NOMO-1 (cell line): ENCODE results near the gene TRMT61B.

Experiments
- DNase-seq, 2 experiments: peaks; one replicate each; lab custom pipeline; 2025; ENCODE audit not compliant: unreplicated experiment in 2 of 2; lab: John Stamatoyannopoulos, UW

Gene TRMT61B

GRCh38 chr2:28868611-28869010 lies 1.5 kb downstream of the TRMT61B start:
- no peak for DNase-seq

DNA sequence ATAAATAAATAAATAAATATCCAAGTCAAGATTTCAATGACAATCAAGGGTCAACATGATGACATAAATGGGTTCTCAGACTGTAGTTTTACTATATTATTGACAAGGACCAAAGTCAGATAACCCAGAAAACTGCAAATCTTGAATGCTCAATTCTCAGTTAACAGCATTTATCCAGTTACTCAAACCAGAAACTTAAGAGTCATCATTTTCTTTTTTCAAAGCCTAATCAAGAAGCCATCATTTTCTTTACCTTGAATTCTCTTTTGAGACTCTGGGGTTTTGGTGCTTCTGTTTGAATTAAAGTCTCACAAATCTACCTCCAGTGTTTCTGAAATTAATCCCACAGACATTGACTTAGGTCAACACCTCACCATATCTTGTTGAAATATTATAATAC lies 14.1 kb downstream of the TRMT61B start:
- DNase-seq: no peak

GRCh38 chr2:28855193-28855592 lies 14.9 kb downstream of the TRMT61B start:
- DNase-seq: no peak

- DNase-seq: no peak
Observed at GRCh38 chr2:28842042-28842441, 28.1 kb downstream of the TRMT61B start.

DNA sequence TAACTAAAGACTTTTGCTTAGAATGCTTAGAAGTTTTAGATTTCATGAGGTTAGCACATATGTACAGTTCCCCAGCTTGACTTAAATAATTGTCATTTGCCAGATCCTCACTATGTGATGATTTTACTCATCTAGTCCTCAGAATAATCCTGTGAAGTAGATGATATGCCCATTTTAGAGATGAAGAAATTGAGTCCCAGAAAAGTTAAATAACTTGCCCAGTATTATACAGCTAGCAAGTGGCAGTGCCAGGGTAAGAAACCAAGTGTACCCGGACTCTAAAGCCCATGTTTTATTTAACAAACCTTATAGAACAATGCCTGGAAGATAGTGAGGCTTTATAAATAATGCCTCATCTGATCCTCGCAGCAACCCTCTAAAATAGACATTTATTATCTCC lies 31.1 kb downstream of the TRMT61B start:
- no peak for DNase-seq

DNA sequence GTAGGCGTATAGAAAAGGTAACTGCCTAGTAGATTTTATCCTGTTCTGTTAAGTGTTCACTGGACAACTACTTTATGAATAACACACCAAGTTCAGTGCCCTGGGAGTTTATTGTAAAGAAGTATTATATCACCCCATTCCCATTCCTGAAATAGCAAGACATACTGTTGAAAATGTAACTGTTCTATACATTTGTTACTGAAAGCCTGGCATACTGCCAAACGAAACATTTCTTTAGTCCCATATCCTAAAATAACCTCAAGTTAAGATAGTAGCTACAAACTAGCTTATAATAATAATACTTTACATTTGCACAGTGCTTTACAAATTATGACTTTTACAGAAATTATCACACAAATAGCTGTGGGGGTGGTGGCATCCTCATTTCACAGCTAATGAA lies 34.3 kb downstream of the TRMT61B start:
- no peak for DNase-seq

- peak in 1 of 2 experiments; percentile 8 for DNase-seq
Observed at GRCh38 chr2:28833740-28834470, 36.2 kb downstream of the TRMT61B start.

DNA sequence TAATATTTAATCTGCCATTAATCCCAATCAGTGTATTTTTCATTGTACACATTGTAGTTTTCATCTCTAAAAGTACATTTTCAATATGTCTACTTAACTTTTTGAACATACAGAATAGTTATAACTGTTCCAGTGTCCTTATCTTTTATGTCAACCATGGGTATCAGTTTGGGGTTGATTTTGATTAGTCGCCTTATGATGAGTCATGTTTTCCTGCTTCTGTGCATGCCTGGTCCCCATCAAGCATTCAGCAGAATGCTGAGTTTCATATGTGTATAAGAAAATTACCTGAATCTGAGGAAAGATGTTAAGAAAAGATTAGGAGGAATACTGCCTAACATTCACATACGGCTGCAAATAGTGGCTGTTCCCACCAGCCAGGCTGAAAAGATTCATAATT lies 41.7 kb downstream of the TRMT61B start:
- no peak for DNase-seq

DNA sequence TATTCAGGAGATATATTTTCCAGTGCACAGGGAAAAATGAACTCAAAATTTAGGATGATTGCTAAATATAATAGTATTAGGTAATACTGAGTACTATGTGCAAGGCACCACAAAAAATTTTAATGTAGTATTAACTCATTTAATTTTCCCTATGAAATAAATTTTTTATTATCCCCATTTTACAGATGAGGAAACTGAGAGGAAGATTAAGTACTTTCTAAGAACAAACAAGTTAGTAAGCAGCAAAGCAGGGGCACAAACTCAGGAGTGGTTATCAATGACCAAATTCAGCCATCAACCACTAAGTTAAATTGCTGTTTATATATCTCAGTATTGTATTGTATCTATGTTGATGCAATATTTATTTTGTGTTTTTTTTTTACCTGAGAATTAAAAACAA lies 45.2 kb downstream of the TRMT61B start:
- no peak for DNase-seq

- no peak for DNase-seq
Observed at GRCh38 chr2:28824207-28824606, 45.9 kb downstream of the TRMT61B start.

- no peak for DNase-seq
Observed at GRCh38 chr2:28822036-28822435, 48.1 kb downstream of the TRMT61B start.

- peak in 1 of 2 experiments; percentile 34 for DNase-seq
Observed at GRCh38 chr2:28821295-28821958, 48.7 kb downstream of the TRMT61B start.

DNA sequence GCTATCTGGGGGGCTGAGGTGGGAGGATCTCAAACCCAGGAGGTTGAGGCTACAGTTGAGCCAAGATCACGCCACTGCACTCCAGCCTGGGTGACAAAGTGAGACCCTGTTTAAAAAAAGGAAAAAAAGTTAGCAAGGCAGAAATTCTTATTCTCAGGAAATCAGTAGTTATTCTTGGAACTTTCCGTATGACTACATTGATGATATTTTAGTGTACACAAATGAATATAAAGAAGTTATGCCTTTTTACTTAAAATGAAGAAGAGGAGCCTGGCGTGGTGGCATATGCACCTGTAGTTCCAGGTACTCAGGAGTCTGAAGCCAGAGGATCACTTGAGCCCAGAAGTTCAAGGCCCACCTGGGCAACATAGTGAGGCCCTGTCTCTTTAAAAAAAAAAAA lies 52.1 kb downstream of the TRMT61B start:
- DNase-seq: no peak

DNA sequence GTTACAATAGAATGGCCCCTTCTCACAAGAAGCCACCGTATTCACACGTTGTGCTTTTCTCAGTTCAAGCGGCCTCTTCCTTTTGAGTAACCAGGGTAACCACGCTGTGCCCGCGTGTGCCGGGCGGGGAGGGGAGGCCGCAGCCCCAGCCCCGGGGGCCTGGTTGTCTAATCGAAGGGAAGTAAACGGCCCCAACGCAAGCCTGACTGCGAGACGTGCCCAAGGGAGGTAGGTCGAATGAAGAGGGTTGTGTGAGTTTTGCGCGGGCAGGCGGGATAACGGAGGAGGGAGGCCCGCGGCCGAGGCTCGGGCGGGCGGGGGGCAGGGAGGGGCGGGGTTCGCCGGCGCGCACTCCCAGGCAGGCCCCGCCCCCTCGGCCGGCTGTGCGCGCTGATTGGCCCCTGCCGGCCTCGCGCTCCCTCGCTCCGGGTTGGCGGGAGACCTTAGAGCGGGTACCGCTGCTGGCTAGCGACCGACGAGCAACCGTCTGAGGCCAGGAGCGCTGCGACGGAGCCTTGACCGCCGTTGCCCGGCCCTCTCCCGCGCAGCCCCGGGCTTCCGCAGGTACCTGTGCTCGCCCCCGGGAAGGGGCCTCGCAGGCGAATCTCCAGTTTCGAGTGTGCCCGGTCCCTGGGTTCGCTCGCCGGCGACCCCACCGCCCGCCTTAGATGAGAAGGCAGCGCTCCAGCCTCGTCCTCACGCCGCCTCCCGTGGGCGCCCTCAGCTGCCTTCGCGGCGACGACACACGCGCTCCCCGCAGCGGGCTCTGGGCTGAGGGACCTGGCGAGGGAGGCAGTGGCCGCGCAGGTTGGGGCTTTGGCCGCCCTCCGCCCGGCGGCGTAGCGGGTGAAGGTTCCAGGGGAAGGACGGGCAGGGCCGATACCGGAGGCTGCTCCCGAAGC lies 59.5 kb downstream of the TRMT61B start, which contains the start of gene SPDYA:
SPDYA (plus strand) TSS at position 451 of the 902 bp plus-strand sequence. CDS start 5,181 bp downstream, outside the sequence.
- DNase-seq: peak; percentile 67 to 81

DNA sequence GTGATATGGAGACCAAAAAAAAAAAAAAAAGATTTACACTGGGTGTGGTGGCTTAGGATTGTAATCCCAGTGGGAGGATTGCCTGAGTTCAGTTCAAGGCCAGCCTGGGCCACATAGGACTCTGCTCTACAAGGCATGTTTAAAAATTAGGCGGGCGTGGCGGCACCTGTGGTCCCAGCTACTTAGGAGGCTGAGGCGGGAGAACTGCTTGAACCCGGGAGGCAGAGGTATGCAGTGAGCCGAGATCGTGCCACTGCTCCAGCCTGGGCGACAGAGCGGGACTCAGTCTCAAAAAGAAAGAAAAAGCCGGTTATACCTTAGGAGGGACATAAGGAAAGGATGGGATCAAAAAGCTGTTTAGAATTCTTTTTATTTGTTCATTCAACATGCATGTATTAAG lies 60.2 kb downstream of the TRMT61B start:
- no peak for DNase-seq

GRCh38 chr2:28802975-28803429 lies 67.1 kb downstream of the TRMT61B start:
- DNase-seq: no peak

- DNase-seq: no peak
Observed at GRCh38 chr2:28801726-28802125, 68.4 kb downstream of the TRMT61B start.
